HG03558 (cell line): ENCODE data around the gene ATRNL1.

Experiments
- ATAC-seq: cut with Tn5 transposase; IDR thresholded peaks from one replicate; pipeline ENCODE4 v1.9.1; 2021; ENCODE audit warnings: moderate number of reproducible peaks; ENCODE audit not compliant: unreplicated experiment; ENCODE audit errors: extremely low read depth

ATRNL1 gene

DNA sequence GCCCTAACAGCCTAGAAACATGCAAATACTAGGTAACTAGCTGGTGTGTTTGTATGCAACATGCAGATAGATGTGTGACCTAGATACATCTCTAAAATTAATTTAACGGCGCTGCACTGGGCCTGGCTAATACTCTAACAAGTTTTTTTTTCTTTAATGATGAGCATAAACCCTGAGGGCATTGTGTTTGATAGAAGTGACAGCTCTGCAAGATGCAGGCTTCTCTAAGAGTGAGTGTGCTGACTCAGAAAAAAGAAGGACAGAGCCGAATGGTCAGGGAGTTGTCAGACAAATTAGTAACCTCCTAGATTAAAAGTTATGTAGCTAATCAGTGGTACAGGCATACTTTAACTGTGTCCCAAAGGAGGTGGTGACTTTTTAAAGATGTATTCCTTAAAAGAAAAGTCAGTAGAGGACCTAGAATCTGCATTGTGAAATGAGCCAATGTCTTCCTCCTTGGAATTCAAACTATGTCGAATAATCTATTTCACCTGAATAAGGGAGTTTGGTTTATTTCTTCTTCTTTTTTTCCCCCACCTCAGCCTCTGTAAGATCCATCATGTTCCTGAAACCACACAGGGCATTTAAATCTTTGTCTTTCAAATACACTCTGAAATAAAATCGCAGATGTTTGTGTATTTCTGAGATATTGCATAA is 864.7 kb downstream of the ATRNL1 start:
- ATAC-seq: no peak

DNA sequence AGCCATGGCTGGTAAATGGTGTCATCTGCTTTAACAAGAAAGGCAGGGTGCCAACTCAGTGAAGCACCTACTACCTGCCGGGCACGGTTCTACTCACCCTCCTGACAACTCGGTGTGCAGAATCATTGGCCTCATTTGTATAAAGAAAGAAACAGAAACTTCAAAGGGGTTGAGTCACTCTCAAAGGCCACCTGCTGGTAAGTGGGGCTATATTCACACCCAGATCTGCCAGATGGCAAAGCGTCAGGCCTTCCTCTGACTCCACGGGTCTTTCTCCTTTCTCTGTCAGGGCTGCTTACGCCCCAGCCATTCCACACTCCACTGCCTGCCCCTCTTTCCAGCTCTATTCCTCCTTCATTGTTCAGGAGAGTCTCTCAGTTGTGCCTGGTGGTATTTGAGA is 870.7 kb downstream of the ATRNL1 start:
- no peak for ATAC-seq

DNA sequence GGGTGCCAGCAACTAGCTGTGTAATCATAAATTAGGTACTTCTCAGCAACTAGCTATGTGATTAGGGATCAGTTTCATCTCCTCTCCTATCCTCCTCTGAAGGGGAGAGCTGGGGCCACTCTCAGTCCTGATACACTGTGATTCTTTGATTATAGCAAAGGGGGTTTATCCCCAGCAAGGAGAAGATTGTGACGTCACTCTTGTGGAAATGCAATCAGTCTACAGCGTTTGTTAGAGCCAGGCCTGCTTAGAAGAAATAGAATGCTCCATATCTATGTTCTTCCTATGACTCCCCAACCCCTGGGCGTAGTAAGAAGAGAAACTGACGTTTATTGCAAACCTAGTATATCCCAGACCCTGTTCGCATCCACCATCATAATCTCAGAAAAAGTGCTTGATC is 871.7 kb downstream of the ATRNL1 start:
- no peak for ATAC-seq

DNA sequence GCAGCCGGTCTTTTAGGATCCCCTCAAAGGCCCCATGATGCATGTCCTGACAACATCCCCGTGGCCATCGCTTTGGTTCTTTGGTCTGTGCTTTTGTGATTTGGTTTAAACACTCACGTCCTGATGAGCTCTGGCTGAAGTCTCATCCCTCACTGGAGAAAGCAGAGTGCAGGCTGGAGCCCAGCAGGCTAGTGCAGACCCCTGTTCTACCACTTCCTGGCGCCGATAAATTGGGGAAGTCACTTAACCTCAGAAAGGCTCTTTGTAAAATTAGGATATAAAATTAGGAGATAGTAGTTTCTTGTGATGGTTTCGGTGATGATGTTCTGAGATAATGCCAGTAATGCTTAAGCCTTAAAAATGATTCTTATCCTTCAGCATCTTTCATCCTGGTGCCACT is 872.2 kb downstream of the ATRNL1 start:
- ATAC-seq: no peak

DNA sequence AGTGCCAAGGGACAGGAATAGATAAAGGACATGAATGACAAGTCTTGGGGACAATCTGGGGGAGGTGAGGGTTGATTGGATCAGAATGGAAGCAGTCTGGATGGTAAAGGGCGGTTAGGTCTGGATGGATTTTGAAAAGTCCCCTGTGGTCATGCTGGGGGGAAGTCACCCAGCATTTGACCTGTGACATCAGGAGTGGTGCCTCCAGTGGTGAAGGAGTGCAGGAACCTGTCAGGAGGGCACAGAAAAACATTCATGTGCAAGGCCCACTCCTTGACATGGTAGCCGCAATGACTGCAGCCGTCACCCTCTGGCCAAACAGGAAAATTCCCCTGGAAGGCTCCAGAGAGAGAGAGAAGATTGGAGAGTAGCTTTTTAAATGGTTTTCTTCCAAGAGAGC is 875.1 kb downstream of the ATRNL1 start:
- no peak for ATAC-seq

DNA sequence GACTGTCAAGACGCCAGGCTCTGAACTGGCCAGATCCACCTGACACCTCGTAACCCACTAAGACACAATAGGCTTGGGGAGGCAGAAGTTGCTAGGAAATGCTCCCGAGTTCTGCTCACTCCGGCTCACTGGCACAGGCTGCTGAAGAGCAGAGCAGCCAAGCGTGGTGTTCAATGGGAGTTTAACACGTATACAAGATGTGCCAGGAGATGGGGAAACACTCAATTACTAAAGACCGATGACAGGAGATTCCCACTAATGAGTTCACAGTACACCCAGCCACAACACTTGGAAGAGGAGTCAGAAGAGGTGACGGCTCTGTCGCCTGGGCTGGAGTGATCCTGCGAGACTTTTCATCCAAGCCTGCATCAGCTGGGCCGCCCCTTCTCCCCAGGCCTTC is 876.4 kb downstream of the ATRNL1 start:
- no peak for ATAC-seq

DNA sequence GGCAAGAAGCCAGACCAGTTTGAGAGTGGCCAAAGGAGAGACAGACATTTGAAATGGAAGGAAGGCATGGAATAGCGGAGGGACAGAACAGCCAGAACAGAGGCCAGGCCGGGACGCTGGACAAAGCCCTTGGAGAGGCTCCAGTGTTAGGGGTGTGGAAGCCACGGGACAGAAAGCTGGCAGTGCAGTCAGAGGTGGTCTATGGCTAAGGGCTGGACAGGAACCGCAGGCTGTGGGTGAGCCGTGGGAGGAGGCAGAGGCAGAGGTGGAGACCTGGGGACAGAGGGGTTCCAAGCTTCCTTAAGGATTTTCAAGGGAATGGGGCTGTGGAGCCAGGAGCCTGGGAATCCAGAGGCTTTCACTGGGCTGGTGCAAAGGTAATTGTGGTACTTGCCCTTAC is 878.8 kb downstream of the ATRNL1 start:
- no peak for ATAC-seq

DNA sequence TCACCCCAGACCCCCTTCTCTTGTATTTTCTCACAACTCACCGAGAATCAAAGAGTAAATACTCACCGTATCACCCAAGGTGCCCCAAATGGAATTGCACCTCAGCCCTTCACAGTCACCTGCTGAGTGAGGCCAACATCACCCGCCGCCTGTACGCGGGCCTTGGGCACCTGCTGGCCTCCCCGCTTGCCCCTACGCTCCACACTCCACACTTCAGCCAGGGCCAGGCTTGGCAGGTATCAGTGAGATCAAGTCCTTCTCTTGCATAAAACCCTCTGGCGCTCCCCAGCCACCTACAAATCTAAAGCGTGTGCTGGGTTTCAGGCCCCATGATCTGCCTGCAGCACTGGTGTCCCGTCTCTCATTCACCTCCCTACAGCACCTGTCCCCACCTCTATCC is 879.3 kb downstream of the ATRNL1 start:
- no peak for ATAC-seq

DNA sequence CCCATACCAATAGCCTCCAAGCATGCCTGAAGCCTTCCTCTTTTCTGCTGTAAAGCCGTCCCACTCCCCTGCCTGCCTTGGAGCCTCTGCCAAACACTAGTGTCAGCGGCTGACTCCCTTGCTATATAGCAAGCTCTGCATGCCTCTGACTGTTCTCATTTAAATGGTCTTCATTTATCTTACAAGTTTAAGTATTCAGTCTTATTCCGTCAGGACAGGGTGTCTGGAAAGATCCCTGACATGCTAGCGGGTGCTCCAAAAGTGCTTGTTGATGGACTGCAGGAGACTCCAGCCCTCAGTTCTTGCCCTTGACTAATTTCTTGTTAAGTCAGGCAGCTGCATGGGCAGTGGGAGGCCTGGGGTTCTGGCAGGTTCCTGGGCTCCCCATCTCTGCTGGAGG is 881.2 kb downstream of the ATRNL1 start:
- ATAC-seq: no peak

DNA sequence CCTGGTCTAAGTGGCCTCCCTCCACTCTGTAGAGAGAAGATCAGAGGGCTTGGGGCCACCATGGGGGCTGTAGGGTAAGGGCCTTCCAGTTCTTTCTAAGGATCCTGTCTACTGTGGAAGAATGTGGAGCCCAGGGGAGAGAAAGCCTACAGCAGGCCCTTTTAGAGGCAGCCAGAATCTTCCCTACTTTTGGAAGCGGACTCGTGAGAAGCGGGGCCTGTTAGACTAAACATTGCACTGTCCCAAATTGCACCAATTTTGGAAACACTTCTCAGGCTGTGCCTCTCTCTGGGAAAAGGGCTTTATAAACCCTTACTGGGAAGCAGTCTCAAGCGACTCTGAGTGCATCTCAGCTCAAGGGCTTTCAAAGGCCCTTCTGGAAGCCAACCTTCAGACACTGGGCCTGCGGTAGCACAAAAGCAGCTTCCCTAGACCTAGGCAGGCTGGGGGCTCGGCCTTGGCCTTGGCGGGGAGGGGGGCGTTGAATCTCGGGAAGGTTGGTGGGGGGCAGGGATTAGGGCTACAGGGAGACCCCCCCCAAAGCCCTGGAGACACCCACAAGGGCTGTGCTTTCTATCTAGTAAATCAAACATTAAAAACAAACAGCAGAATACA is 881.8 kb downstream of the ATRNL1 start:
- ATAC-seq: no peak

DNA sequence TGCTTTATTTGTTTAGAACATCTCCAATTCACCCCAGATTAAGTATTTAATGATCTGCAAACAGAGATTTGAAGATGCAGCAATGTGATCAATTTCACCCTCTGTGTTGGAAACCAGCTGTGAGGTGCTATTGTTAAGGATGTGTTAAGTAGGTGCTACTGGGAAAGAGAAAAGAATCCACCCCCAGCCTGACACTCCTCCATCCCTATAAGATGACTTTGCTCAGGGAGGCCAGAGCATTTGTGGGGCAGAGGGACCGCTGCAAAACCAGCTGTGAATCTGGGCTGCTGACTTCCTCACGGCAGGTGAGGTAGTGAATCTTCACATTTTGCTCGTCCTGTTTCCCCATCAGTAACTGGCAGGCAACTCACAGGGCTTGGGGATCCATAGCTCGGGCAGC is 882.3 kb downstream of the ATRNL1 start:
- ATAC-seq: no peak

DNA sequence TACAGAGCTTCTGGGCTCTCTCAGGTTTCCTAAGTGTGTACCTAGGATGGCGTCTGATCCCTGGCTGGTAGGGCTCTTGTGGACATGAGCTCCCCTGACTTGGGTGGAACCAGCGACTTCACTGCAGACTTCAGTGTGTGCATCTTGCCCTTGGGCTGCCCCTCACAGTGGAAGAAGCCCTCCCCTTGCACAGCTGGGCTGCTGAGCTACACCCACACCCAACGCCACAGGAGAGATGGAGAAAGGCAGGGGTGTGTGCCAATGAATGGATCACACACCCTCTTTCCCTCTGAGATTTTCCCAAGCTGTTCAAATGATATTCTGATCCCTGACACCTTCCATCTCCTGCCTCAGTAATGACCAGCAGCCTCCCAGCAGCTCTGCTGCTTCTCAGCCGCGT is 883.2 kb downstream of the ATRNL1 start:
- ATAC-seq: no peak

DNA sequence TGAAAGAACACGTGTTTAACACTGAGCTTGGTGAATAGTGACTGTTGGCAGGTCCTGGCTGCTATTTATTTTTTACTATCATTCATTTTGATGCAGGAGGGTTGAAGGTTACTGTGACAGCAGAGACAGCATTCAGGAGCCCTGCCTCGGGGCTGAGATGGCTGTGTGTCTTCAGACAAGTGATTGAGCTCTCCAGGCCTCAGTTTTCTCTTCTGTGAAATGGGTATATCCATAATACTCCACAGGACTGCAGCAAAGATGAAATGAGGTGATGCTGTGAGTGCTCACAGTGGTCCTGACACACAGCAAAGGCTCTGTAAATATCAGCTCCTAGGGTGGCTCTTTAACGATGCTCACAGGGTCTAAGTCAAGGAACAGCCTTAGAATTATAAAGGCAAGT is 884.7 kb downstream of the ATRNL1 start:
- no peak for ATAC-seq

DNA sequence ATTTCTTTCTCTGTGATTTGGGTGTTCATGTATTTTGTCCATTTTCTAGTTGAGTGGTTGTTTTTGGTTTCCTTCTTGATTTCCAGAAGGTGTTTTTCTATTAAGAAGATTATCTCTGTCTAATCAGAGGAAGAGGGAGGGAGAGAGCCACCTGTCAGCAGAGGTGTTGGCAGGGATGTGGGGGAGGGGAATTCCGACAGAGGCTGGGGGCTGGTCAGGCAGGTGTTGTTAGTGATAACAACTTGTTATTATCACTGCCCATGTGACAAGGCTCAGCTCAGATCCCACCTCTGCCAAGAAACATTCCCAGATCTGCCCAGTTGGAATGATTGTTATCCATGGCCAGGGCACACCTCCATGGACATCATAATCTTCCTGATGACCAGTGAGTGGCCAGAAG is 886.4 kb downstream of the ATRNL1 start:
- ATAC-seq: no peak

DNA sequence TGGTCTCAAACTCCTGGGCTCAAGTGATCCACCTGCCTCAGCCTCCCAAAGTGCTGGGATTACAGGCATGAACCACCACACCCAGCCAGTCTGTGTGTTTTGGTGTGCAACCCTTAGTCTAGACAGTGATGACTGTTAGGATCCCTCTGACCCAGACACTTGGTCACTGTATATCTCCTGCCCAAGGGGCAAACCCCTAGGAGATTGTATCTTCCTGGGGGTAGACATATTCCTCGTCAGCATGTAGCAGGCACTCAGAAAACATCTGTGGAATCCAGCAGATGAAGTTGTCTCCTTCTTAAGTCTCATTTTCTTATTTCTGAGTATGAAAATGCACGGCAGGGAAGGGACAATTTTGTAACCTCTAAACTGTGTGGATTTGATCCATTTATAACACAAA is 887.3 kb downstream of the ATRNL1 start:
- no peak for ATAC-seq

DNA sequence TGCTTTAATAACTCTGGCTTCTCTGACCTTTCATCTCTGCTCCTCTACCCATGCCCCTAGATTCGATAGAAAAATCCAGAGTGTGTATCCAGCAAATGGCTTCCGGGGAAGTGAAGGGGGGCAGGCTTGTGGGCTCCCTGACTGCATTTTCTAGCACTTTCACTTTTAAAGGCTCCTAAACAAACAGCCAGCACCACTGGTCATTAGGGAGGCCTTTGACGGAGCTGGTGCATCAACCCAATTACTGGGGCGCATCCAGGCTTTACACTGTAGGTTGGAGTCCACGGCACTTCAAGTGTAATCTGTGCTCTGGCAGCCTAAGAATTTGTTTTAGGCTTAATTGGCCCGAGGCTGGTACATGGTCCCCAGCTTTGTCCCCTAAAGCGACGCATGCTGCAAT is 887.9 kb downstream of the ATRNL1 start:
- no peak for ATAC-seq

DNA sequence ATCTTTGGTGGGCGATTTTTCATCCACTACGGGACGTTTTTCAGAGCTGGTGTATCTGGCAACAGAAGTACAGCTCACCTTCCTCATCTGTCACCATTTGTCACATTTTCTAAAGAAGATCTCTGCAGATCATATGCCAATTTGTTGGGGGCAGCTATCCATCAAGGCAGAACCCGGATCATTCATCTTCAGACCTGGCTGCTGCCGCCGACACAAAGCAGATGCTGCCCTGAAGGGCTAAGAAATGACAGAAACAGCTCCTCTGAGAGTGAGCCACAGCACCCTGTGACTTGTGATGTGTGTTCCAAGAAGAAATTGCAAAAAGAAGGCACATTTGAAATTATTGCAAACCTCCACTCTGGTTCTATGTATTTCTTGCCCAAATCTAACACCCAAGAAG is 888.9 kb downstream of the ATRNL1 start:
- ATAC-seq: no peak

DNA sequence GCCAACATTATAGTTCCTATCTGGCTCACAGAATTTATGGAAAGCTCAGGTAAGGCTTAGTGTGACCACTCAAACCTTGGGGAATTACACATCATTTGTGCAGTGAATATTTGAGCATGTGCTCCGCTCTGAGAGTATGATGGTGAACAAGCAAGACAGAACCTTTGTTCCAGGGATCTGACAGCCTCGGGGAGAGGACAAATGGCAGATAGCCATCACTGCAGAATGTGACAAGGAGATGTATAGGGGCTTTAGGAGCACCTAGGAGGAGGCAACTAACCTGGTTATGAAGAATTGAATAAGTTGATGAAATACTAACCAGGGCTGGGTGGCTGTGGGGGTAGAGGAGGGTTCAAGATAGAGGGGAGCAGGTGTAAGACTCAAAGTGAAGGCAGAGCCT is 889.4 kb downstream of the ATRNL1 start:
- no peak for ATAC-seq

DNA sequence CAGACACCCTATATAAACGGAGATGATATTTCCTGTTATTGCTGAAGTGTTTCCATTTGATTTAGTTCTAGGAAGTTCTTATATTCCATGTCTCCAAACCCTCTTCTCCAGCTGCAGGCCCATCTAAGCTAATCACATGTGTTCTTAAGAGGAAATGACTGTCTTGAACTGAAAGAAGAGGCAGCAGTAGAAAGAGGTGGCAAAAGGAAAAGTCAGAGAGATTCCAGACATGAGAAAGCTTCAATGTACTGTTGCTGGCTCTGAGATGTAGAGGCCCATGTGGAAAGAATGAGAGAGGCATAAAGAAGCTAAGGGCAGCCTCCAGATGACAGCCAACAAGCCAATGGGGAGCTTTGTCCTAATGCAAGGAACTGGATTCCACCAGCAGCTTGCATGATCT is 892.6 kb downstream of the ATRNL1 start:
- no peak for ATAC-seq

DNA sequence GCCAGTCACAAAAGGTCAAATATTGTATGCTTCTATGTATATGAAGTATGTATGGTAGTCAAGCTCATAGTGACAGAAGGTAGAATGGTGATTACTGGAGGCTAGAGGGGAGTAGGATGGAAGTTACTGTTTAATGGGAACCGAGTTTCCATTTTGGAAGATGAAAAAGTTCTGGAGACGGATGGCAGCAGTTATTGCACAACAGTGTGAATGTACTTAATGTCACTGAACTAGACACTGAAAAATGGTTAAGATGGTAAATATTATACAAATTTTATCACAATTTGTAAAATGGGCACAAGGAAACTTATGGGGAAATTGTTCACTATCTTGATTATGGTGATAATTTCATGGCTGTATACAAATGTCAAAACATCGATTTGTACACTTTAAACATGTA is 895.2 kb downstream of the ATRNL1 start:
- no peak for ATAC-seq

DNA sequence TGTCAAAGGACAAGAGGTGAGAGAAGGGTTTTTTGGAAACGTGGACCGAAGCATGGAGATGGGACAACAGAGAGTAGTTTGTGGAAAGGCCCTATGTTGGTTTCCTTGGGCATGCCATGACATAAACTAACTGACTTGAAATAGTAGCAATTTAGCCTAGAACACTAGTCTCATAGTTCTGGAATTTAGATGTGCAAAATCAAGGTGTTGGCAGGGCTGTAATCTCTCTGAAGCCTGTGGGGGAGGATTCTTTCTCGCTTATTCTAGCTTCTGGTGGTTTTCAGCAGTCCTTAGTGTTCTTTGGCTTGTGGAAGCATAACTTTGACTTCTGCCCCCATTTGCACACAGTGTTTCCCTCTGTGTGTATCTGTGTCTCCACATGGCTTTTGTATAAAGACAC is 896.5 kb downstream of the ATRNL1 start:
- ATAC-seq: no peak

DNA sequence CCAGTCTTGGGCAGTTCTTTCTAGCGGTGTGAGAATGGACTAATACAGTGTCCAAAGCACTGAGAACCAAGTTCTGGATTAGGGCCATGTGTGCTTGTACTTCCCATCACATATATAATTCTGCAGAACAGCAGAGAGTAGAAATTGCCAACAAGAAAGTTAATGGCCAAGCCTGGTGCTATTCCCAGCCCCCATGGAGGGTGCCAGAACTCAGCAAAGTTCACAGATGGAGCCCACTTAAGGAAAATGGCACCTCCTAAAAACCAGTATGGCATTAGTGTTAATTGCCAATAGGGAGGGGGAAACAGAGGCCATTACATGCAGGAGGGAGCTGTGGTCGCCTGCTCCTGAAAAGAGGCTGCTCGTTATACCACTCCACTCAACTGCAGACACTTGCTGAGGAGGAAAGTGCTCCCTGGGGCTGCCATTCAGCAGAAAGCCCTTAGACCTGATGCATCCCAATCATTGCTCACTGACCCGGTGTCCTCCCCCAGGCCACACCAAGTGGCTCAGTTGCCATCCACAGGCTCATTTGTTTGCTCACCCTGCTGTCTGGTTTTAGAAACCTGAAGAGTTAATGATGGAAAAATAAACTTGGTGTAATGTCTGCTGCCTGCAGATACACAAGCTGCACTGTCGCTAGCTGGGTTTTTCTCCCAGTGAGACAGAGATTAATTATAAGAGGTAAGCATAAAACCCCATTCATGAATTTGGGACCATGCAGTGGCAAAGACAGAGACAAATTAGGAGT is 899.2 kb downstream of the ATRNL1 start:
- no peak for ATAC-seq
